ENCODE results near the gene GCN1.
A peak's percentile ranks its signal among the peaks of the same experiment; 100 is the strongest.

GCN1 gene

GRCh38 chr12:120106151-120106550 lies 88.4 kb downstream of the GCN1 start:
- Histone ChIP-seq H3K4me3 (no peak overlapping the region), H3K27ac (no peak overlapping the region)
- TF ChIP-seq CTCF (IDR thresholded peaks at IDR 0.05), result no peak
- DNase-seq (ENCODE audit: low spot score), result no peak

DNA sequence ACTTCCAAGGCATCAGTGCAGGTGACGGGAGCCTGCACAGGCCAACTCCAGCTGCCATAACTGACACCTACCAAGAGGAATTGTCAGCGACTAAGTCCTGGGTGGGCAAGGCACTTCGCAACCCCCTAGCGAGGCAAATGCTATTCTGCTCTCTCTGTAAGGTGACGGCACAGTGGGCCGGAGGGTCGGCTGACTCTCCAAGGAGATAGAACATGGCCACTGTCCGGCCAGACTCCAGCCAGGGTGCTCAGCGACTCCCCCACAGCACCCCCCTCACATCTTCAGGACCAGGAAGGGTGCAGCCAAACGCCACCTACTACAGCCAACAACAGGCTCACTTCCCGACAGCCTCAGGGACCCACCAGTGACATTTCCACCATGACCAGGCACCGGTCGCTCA lies 91.1 kb downstream of the GCN1 start:
- Histone ChIP-seq H3K27ac (no peak overlapping the region), H3K4me3 (no peak overlapping the region)
- TF ChIP-seq CTCF (IDR thresholded peaks at IDR 0.05), result no peak
- no peak for DNase-seq (ENCODE audit: low spot score)

DNA sequence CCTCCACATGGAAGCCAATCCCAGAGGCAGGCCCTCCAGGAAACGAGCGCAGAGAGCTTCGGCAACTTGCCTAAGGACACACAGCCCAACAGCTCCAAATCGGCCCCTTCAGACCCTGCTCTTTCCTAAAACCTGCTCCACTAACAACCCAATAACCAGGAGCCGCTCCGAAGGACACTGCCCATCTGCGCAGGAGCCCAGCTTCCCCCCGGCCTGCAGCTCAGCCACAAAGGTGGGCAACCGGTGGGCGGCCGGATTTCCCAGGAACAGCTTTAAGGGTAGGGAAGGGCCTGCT lies 91.5 kb downstream of the GCN1 start:
- no peak for TF ChIP-seq CTCF (IDR thresholded peaks at IDR 0.05)
- no peak overlapping the region for H3K27ac ChIP-seq
- no peak for DNase-seq (ENCODE audit: low spot score)

GRCh38 chr12:120102189-120103043 lies 92.1 kb downstream of the GCN1 start:
- no peak overlapping the region for H3K4me3 ChIP-seq
- TF ChIP-seq CTCF (IDR thresholded peaks at IDR 0.05), result no peak
- no peak overlapping the region for H3K27ac ChIP-seq
- no peak for DNase-seq (ENCODE audit: low spot score)

More for the DNA sequence above, 91.5 kb downstream of the GCN1 start:
- H3K4me3 ChIP-seq, result no peak overlapping the region

GRCh38 chr12:120101617-120102016 lies 92.9 kb downstream of the GCN1 start:
- no peak overlapping the region for H3K4me3 ChIP-seq
- TF ChIP-seq CTCF (IDR thresholded peaks at IDR 0.05), result no peak
- DNase-seq (ENCODE audit: low spot score), result no peak
- peak overlapping the region; percentile 53 to 69 for H3K27ac ChIP-seq

DNA sequence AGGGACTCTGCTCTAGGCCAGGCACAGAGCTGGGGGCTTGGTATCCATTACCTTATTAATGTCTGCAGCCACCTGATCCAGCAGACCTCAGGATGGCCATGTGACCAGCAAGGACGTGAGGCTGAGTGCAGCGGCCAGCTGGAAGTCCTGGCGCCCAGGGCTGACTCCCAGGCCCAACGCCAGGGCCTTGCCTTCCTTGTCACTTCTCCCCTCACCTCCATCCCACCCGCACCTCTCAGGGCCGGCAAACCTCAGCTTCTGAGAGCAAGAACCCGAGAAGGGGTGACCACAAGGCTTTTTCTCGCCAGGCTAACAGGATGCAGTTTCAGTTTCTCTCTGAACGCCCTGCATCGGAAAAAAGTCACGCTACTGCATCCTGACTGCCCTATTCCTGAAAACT lies 93.3 kb downstream of the GCN1 start:
- no peak for TF ChIP-seq CTCF (IDR thresholded peaks at IDR 0.05)
- peak overlapping the region; percentile 32 for H3K4me3 ChIP-seq
- peak overlapping the region; percentile 53 to 69 for H3K27ac ChIP-seq
- DNase-seq (ENCODE audit: low spot score), result no peak

DNA sequence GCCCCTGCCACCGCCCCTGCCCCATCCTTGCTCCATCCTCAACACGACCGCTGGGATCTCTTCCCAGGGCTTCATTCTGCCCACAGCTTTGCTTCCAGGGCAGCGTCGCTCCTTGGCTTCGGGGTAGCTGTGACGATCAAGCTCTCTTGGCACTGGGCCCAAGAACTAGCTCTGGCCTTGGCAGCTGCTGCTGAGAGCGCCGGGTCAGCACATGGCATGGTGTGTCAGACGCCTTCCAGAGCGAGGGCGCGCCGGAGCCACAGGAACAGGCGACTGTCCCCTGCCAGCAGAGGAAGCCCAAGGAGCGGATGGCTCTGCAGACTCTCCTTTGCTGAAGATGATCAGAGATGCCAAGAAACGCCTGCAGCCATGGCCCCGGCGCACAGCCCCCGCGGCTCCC lies 93.9 kb downstream of the GCN1 start:
- DNase-seq (ENCODE audit: low spot score), result peak; percentile 87
- no peak for TF ChIP-seq CTCF (IDR thresholded peaks at IDR 0.05)
- H3K4me3 ChIP-seq, result peak overlapping the region; percentile 12
- H3K27ac ChIP-seq, result peak overlapping the region; percentile 53 to 69
